Spleen (tissue), 7 donors: ENCODE results near the gene LRRC18.

Experiments
- CTCF ChIP-seq, 11 experiments: fragments of 200-600 bp in 7 of 11; fragments of 450-650 bp in 4 of 11; sonication (generic) in 4 of 11; IDR thresholded peaks in 8 of 11; conservative IDR thresholded peaks in 3 of 11; 1 replicate in 7 of 11; 2 replicates in 4 of 11; pipeline versions ENCODE4 v1.4.0 to v1.8.0; 2016 to 2021; ENCODE audit warnings: antibody characterized with exemption in 11 of 11, inconsistent platforms in 4 of 11, mild to moderate bottlenecking in 1 of 11
- POLR2AphosphoS5 ChIP-seq, 3 donors: sonication (generic); formaldehyde crosslinking; IDR thresholded peaks; one replicate each; pipeline ENCODE4 v1.5.1; 2017; ENCODE audit warnings: antibody characterized with exemption in 3 of 3
- donor health status: DM: no; HTN: no; CAD: no; lungs with moderate emphysema.
- donor health status: DM: no; HTN: no; CAD: no.
- donor health status: DM: no; HTN: no; CAD: no.

DNA sequence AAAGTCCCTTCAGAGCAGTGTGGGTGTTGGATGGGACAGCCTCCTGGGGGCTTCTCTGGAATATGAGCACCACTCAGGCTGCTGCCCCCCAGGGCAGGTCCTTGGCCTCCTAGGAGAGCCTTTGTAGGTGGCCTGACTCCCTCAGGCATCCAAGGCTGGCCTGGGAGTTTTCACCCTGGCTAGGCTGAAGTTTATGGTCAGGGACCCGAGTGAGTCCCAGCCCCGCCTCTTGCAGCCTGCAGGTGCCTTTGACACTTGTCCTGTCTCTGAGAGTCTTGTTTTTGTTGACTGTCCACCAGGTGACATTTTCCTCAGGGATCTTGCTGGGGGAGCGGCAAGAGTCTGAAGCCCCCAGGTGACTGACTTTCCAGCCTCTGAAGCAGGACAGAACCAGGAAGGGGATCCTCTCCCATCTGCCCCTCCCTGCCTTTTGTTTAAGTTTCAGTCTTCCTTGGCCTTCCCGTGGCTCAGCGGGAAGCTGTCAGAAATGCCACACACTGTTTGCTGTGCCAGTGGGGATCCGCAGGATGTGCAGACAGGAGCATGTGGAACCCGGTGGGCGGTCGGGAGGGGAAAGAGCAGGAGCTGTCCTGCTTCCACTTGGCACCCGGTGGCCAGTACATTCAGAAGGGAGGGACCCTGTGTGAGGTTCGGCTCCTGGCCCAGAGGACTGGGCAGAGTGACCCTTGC is 59.5 kb downstream of the LRRC18 start:
- TF ChIP-seq CTCF (IDR thresholded peaks at IDR 0.05 in 8 of 11, conservative IDR thresholded peaks at IDR 0.05 in 3 of 11) (no peak), POLR2AphosphoS5 (IDR thresholded peaks at IDR 0.05) (no peak)
